PC-9 (cell line): ENCODE data around the gene MYO15B. TPM values are rescaled to one million over a fixed set of nuclear protein-coding genes. Genes with fewer than 3 reads are reported as not detected.
"Not testable (repeated sequence)": the region's sequence is repeated elsewhere in the genome, so short reads cannot be mapped to it uniquely, and the experiment has no call there.

Experiments used
- BruUV-seq: library from RNA; stranded (reverse); fragments of 400-500 nt; replicated peaks from 2 replicates; lab custom pipeline; 2021; lab: Mats Ljungman, UMichigan
- CTCF ChIA-PET: fragments of 300-600 bp; sonication (Branson Sonifier 250); formaldehyde crosslinking; loops from one replicate; lab custom pipeline; 2022; ENCODE audit warnings: antibody characterized with exemption; lab: Charles Lee
- POLR2A ChIA-PET: fragments of 300-600 bp; sonication (Branson Sonifier 250); formaldehyde crosslinking; loops from one replicate; lab custom pipeline; 2022; ENCODE audit warnings: antibody characterized with exemption; ENCODE audit not compliant: unreplicated experiment; lab: Charles Lee
- DNase-seq, 2 experiments: peaks; one replicate each; pipeline versions ENCODE4 v3.0.0 to v3.0.0-alpha.2; 2015 to 2022; ENCODE audit warnings: mixed read lengths in 1 of 2
- H2AFZ ChIP-seq: fragments of 200-600 bp; sonication (generic); 2 replicates; pipeline ENCODE4 v1.8.1; 2017; ENCODE audit warnings: antibody characterized with exemption
- H3F3A ChIP-seq: fragments of 200-600 bp; sonication (generic); 2 replicates; pipeline ENCODE4 v1.8.1; 2017; ENCODE audit warnings: antibody characterized with exemption, mild to moderate bottlenecking, low read depth; ENCODE audit not compliant: insufficient read depth
- H3K27ac ChIP-seq: fragments of 200-600 bp; sonication (generic); 2 replicates; pipeline ENCODE4 v1.6.1; 2016; ENCODE audit warnings: mixed run types
- H3K27me3 ChIP-seq: fragments of 200-600 bp; sonication (generic); 2 replicates; pipeline ENCODE4 v1.6.1; 2016; ENCODE audit warnings: low read depth, mixed run types; ENCODE audit not compliant: insufficient read depth
- H3K36me3 ChIP-seq: fragments of 200-600 bp; sonication (generic); 2 replicates; pipeline ENCODE4 v1.6.1; 2016; ENCODE audit warnings: low read depth, mixed run types
- H3K4me1 ChIP-seq: fragments of 200-600 bp; sonication (generic); replicated peaks from 2 replicates; pipeline ENCODE4 v1.6.1; 2016; ENCODE audit warnings: mixed run types; ENCODE audit not compliant: insufficient read depth
- H3K4me2 ChIP-seq: fragments of 200-600 bp; sonication (generic); 2 replicates; pipeline ENCODE4 v1.6.1; 2017; ENCODE audit warnings: mixed run types
- H3K4me3 ChIP-seq: fragments of 200-600 bp; sonication (generic); 2 replicates; pipeline ENCODE4 v1.6.1; 2016; ENCODE audit warnings: mixed run types
- H3K79me2 ChIP-seq: fragments of 200-600 bp; sonication (generic); 2 replicates; pipeline ENCODE4 v1.6.1; 2017; ENCODE audit warnings: low read depth, mixed run types
- H3K9me2 ChIP-seq: fragments of 200-600 bp; sonication (generic); 2 replicates; pipeline ENCODE4 v1.8.1; 2017; ENCODE audit warnings: mild to moderate bottlenecking; ENCODE audit not compliant: insufficient read depth
- H3K9me3 ChIP-seq: fragments of 200-600 bp; sonication (generic); 2 replicates; pipeline ENCODE4 v1.8.1; 2016; ENCODE audit warnings: low read depth; ENCODE audit not compliant: insufficient read depth
- H4K20me1 ChIP-seq: fragments of 200-600 bp; sonication (generic); 2 replicates; pipeline ENCODE4 v1.8.1; 2017; ENCODE audit not compliant: insufficient read depth
- CTCF ChIP-seq: fragments of 200-600 bp; sonication (generic); conservative IDR thresholded peaks from 2 replicates; pipeline ENCODE4 v1.6.1; 2017; ENCODE audit warnings: mixed run types, antibody characterized with exemption, mild to moderate bottlenecking, moderate library complexity
- EZH2 ChIP-seq: fragments of 200-600 bp; sonication (generic); IDR thresholded peaks from 2 replicates; pipeline ENCODE4 v1.8.0; 2017; ENCODE audit warnings: antibody characterized with exemption, low read depth
- intact Hi-C: fragments of 100-400 bp; cut with micrococcal nuclease; formaldehyde crosslinking; loops from one replicate; pipeline ENCODE4 v1.10.0; 2022; ENCODE audit not compliant: unreplicated experiment
- total RNA-seq: library from RNA; stranded (reverse); gene quantifications from 2 replicates; pipeline ENCODE4 v1.2.3, GENCODE V29; 2021

MYO15B gene
- total RNA-seq, 1 experiment from 2014 or later, result 53.5 TPM

GRCh38 chr17:75637551-75637950 is 50.0 kb downstream of the MYO15B start:
- Histone ChIP-seq H3K4me3 (no peak overlapping the region), H3K4me2 (no peak overlapping the region), H3K9me3 (no peaks in the 10 kb centered on the region), H3K4me1 (peaks cover 45% of the 10 kb centered on the region), H3K9me2 (no peaks in the 10 kb centered on the region), H3K27me3 (no peaks in the 10 kb centered on the region), H3F3A (peaks cover 18% of the 10 kb centered on the region), H3K36me3 (no peaks in the 10 kb centered on the region), H3K27ac (no peak overlapping the region), H3K79me2 (no peaks in the 10 kb centered on the region), H4K20me1 (peaks cover 6% of the 10 kb centered on the region), H2AFZ (no peak overlapping the region)
- TF ChIP-seq CTCF (no peak), EZH2 (no peak)
- intact Hi-C loops, result no loop called here
- BruUV-seq, result no TSS peak
- ChIA-PET CTCF (interaction anchor here (1.1 to 1.5 kb wide), 2 partner anchors 16 to 36 kb away, joined by 3 to 4 read pairs; no protein-coding TSS in a partner anchor), POLR2A (interaction anchor here (0.9 kb wide), 1 partner anchor 9 kb away, joined by 5 read pairs; a partner anchor contains a TSS)
- no peak for DNase-seq

- H3K9me3 ChIP-seq, H3K36me3 ChIP-seq, H3K4me2 ChIP-seq, H3K9me2 ChIP-seq, H3K27ac ChIP-seq, H2AFZ ChIP-seq, BruUV-seq, H3K27me3 ChIP-seq, DNase-seq, H4K20me1 ChIP-seq, H3K4me3 ChIP-seq, H3K79me2 ChIP-seq, intact Hi-C loops: not testable (repeated sequence)
- peaks cover 22% of the 10 kb centered on the region for H3F3A ChIP-seq
- CTCF ChIA-PET, result interaction anchor here (1.5 kb wide), 1 partner anchor 15 kb away, joined by 4 read pairs; no protein-coding TSS in a partner anchor
- peaks cover 45% of the 10 kb centered on the region for H3K4me1 ChIP-seq
- POLR2A ChIA-PET, result interaction anchor here (0.9 kb wide), 1 partner anchor 8 kb away, joined by 5 read pairs; a partner anchor contains a TSS
Observed at GRCh38 chr17:75638039-75638438, 50.4 kb downstream of the MYO15B start.

GRCh38 chr17:75638893-75639292 is 51.3 kb downstream of the MYO15B start:
- no peak overlapping the region for H3K4me3 ChIP-seq
- no peaks in the 10 kb centered on the region for H3K27me3 ChIP-seq
- H3K36me3 ChIP-seq, result no peaks in the 10 kb centered on the region
- H3K4me1 ChIP-seq, result peaks cover 45% of the 10 kb centered on the region
- ChIA-PET POLR2A (no interaction called here), CTCF (interaction anchor here (1.5 kb wide), 1 partner anchor 14 kb away, joined by 4 read pairs; no protein-coding TSS in a partner anchor)
- no peak overlapping the region for H3K4me2 ChIP-seq
- H2AFZ ChIP-seq, result no peak overlapping the region
- no peaks in the 10 kb centered on the region; the same call in 1 of the 2 replicates for H4K20me1 ChIP-seq
- TF ChIP-seq CTCF (no peak), EZH2 (no peak)
- no peaks in the 10 kb centered on the region for H3K9me2 ChIP-seq
- H3K27ac ChIP-seq, result no peak overlapping the region
- H3K9me3 ChIP-seq, result no peaks in the 10 kb centered on the region
- no peak for DNase-seq
- BruUV-seq, result TSS peak; percentile 20
- no peaks in the 10 kb centered on the region for H3K79me2 ChIP-seq
- intact Hi-C loops, result no loop called here
- peaks cover 15% of the 10 kb centered on the region for H3F3A ChIP-seq
